GM18909 (cell line): ENCODE data around the gene IL17RC.
"Not testable (repeated sequence)": the region's sequence is repeated elsewhere in the genome, so short reads cannot be mapped to it uniquely, and the experiment has no call there.

ENCODE experiments used
- ATAC-seq: cut with Tn5 transposase; IDR thresholded peaks from one replicate; pipeline ENCODE4 v1.9.1; 2021; ENCODE audit warnings: mild to moderate bottlenecking; ENCODE audit not compliant: unreplicated experiment, poor library complexity

Gene IL17RC, protein sequence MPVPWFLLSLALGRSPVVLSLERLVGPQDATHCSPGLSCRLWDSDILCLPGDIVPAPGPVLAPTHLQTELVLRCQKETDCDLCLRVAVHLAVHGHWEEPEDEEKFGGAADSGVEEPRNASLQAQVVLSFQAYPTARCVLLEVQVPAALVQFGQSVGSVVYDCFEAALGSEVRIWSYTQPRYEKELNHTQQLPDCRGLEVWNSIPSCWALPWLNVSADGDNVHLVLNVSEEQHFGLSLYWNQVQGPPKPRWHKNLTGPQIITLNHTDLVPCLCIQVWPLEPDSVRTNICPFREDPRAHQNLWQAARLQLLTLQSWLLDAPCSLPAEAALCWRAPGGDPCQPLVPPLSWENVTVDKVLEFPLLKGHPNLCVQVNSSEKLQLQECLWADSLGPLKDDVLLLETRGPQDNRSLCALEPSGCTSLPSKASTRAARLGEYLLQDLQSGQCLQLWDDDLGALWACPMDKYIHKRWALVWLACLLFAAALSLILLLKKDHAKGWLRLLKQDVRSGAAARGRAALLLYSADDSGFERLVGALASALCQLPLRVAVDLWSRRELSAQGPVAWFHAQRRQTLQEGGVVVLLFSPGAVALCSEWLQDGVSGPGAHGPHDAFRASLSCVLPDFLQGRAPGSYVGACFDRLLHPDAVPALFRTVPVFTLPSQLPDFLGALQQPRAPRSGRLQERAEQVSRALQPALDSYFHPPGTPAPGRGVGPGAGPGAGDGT

DNA sequence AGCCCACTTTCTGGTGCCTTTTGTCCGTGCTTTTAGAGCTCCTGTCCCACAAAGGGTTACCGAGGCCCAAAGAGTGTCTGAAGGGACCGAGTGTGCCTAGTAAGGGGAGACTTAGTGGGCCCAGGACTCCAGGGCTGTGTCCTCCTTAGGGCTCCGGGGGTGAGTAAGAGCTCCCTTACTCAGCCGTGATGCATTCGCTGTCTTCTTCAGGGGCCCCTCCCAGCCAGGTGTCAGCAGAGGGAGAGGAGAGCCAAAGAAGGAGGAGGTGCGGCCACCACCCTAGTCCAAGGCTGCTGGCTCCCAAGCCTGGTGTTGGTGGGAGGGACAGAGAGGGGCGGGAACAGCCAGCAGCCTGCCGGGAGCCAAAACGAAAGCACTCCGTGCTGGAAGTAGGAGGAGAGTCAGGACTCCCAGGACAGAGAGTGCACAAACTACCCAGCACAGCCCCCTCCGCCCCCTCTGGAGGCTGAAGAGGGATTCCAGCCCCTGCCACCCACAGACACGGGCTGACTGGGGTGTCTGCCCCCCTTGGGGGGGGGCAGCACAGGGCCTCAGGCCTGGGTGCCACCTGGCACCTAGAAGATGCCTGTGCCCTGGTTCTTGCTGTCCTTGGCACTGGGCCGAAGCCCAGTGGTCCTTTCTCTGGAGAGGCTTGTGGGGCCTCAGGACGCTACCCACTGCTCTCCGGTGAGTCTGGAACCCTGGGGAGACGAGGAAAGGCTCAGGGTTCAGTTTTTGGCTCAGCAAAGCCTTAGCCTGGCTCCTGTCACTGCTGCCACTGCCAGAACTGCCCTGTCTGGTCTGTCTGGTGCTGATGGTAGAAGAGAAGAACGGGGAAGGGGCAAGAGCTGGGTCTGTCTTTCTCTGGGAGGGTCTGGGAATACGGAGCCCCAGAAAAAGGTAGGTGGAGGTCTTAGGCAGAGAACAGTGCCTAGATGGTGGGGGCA, at the start of gene IL17RC:
IL17RC (plus strand) TSS at position 365 of the 947 bp plus-strand sequence; CDS start at position 583, 218 bp downstream.
- no peak for ATAC-seq

DNA sequence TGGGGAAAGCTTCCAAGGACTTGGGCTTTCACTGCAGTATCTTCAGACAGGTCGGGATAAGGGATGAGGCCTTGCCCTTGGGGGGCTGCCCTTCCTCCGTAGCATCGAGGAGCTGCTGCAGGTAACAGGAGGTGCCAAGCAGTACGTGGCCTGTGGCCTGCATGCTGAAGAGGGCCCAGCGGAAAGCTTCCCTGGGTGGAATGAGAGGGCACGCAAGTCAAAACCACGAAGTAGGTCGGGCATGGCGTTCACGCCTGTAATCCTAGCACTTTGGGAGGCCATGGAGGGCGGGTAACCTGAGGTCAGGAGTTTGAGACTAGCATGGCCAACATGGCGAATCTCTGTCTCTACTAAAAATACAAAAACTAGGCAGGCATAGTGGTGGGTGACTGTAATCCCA, 49.8 kb upstream of the IL17RC start:
- ATAC-seq: no peak

DNA sequence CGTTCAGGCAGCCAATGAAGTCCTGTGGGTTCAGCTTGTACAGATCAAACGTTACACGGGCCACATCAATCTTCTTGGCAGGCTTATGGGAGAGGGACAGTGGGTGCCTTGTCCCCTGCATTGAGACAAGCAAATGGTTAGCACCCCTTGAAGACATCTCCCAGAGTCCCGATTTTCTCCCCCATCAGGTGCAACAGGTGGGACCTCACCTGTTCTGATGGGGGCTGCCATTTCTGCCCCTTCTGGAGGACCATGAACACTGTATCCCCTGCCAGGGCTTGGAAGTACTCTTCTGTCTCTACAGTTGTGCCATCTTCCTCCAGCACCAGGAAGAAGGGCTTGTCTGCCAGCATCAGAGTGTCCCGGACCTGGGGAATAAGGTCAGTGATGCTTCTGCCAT, 46.9 kb upstream of the IL17RC start:
- ATAC-seq: no peak

DNA sequence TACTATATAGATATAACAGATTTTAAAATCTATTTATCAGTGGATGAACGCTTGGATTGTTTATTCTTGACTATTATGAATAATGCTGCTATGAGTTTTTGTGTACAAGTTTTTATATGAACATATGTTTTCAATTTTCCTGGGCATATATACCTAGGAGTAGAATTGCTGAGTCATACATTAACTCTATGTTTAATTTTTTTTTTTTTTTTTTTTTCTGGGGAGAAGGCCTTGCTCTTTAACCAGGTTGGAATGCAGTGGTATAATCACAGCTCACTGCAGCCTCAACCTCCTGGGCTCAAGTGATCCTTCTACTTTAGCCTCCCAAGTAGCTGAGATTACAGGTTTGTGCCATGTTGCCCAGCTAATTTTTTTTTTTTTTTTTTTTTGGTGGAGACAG, 45.9 kb upstream of the IL17RC start:
- ATAC-seq: no peak

DNA sequence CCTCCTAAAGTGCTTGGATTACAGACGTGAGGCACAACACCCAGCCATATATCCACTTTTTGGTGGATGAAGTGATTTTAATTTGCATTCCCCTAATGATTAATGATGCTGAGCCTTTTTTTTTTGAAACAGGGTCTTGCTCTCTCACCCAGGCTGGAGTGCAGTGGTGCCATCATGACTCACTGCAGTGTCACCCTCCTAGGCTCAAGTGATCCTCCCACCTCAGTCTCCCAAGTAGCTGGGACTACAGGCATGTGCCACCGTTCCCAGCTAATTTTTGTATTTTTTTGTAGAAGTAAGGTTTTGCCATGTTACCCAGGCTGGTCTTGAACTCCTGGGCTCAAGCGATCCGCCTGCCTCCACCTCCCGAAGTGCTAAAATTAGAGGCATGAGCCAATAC, 44.8 kb upstream of the IL17RC start:
- not testable (repeated sequence) for ATAC-seq

DNA sequence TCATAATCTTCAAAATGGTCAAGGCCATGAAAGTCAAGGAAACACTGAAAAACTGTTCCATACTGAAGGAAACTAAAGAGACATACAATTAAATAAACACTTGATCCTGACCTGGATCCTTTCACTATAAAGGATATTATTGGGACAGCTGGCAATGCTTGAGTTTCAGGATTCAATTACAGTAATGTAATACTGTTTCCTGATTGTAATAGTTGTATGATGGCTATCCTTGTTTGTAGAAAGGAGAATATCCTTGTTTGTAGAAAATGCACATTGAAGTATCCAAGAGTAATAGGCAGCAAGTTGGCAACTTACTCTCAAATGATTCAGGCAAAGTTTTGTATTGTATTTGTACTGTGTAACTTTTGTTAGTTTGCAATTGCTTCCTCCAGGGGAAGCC, 41.5 kb upstream of the IL17RC start:
- ATAC-seq: no peak

DNA sequence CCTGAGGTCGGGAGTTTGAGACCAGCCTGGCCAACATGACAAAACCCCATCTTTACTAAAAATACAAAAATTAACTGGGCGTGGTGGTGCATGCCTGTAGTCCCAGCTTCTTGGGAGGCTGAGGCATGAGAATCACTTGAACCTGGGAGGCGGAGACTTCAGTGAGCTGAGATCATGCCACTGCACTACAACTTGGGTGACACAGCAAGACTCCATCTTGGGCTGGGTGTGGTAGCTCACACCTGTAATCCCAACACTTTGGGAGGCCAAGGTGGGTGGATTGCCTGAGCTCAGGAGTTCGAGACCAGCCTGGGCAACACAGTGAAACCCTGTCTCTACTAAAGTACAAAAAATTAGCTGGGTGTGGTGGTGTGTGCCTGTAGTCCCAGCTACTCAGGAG, 40.6 kb upstream of the IL17RC start:
- ATAC-seq: not testable (repeated sequence)

DNA sequence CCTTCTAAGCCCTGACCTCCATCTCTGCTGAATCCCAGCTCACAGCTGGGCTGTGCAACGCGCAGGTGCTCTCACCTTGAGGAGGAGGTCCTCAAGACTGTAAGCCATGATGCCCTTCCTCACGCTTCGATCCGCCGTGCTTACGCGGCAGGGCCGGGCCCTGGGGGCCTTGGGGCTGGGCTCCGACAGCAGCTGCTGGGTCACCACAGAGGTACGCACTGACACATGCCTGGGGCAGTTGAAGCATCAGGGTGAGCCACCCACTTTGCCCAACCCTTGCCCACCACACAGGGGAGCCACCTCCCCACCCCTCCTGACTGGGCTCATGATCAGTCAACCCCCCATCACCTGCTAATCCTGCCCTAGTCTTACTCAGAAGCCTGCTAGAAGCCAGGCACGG, 39.9 kb upstream of the IL17RC start:
- no peak for ATAC-seq

DNA sequence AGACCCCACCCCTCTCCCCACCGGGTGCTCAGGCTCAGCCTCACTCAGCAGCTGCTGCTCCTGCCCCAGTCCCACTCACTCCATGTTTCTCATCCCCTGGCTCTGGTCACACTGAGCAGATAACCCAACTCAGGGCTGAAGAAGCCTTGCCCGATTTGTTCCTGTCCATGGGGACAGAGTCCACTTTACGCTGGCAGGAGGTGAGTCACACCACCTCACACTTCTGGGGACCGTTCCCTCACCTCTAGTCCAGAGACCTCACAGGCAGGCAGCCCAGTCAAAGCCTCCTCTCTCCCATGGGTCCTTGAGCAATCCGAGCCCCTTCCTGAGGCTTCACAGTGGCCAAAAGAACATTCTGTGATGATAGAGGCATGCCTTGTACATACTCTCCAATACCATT, 38.2 kb upstream of the IL17RC start:
- no peak for ATAC-seq

DNA sequence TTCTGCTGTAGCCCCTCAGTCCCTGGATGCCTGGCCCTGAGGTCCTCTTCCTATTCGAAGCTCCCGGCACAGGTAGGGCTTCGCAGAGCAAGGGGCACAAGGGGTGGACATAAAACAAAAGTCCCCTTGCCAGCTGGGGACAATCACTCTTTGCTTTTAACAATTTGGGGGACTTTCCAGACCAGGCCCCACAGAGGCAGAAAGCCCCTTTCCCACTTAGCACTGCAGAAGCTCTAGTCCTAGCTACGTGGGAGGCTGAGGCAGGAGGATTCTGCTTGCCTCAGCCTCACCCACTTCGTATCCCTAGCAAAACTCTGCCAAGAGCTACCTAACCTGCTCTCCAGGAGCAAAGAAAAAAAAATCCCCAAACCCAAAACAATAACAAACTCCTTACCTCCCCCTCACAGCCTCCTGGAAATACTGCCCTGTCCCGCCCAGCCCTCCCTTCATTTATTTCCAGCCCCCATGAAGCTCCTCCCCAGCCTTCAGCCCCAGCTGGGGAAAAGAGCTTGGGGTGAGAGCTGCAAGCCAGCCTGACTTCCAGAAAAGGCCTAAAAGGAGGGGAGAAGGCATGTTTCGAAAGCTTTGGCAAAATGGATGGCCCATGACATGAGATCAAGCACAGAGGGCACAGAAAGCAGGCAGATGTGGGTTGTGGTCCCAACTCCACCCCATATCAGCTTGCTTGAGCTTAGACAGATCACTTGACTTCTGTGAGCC, 36.9 kb upstream of the IL17RC start, which contains the start of gene CIDEC:
CIDEC (minus strand) TSS at position 424 of the 720 bp plus-strand sequence. CDS start 1,767 bp downstream, outside the sequence.
- no peak for ATAC-seq

DNA sequence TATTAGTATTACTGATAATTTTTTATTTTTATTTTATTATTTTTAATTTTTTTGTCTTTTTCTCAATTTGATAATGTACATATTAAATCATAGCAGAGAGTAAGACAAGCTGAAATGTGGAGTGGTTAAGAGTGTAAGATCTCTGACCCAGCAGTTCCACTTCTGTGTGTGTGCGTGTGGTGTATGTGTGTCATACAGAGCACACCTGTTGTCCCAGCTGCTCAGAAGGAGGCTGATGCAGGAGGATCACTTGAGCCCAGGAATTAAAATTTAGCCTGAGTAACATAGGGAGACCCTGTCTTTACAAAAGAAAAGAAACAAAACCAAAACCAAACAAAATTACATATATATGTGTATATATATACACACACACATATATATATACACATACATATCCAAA, 35.5 kb upstream of the IL17RC start:
- ATAC-seq: no peak

DNA sequence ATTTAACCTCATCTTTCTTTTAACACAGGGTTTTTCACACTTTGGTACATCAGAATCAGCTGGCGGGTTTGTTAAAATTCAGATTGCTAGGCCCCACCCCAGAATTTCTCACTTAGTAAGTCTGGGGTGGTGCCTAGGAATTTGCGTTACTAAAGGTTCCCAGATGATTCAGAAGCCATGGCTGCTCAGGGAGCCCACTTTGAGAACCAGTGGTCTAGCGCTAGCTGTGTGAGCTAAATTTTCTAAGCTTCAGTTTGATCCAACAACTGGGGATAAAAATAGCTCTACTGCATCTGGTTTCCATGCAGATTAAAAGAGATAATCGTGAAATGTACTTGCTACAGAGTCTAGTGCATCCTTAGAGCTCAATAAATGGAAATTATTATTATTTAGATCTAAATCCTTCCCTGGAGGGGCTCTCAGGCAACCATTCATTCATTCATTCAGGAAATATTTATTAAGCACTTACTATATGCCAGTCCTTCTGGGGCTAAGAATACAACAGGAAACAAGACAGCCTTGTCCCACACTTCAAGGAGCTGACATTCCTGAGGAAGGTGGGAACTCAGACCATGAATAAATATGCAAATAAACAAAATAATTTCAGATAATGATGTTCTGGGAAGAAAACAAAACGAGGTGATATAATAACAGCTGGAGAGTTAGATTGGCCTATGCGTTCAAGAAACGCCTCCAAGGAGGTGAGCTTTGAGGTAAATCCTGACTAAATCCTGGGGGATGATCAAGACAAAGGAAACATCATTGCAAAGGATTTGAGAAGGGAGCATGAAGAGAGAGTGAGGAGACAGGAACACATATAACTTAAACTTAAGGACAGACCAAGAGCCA, 33.0 kb upstream of the IL17RC start:
- ATAC-seq: no peak

DNA sequence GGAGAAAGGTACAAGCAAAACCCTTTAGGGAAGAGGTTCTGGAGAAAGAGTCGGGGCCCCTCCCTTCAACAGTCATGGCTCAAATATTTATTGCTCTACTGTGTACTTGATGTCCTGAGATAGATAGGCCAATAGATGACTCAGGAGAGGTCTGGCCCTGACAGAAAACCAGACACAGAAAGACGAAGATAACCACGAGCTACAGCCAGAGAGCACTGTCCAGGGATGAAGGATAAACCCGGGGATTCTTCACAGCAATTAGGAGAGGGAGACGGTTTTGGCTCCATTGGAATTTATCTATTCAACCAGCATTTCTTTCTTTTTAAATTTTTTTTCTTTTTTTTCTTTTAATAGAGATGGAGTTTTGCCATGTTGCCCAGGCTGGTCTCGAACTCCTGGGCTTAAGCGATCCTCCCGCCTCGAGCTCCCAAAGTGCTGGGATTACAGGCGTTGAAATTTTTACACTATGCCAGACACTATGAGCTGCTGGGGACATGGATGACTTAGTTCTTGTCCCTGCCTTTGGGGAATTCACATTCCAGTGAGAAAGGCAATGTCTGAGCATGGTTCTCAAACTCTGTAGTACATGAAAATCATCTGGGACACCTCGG, 32.2 kb upstream of the IL17RC start:
- no peak for ATAC-seq

DNA sequence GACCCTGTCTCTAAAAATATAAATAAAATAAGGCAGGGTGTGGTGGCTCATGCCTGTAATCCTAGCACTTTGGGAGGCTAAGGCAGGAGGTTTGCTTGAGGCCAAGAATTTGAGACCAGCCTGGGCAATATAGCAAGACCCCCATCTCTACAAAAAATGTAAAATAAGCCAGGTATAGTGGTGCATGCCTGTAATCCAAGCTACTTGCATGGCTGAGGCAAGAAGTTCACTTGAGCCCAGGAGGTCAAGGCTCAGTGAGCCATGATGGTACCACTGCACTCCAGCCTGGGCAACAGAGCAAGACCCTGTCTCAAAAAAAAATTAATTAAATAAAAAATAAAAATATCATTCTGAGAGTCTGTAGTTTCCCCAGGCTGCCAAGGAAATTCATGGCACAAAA, 30.6 kb upstream of the IL17RC start:
- ATAC-seq: no peak

DNA sequence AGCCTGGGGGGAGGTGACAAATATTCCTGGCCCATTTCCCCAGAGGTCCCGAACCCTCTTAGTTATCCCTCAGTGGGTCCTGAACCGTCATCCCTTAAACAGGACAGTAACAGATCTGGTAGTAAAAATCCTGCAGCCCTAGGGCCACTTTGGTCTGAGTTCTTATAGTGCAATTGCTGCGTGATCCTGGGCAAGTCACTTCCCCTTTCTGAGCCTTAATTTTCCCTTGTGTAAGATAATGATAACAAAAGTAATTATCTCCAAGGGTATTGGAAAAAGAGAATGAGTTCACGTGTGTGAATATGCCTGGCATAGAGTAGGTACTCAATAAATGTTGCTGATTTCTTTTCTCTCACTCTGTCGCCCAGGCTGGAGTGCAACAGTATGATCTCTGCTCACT, 29.4 kb upstream of the IL17RC start:
- no peak for ATAC-seq

DNA sequence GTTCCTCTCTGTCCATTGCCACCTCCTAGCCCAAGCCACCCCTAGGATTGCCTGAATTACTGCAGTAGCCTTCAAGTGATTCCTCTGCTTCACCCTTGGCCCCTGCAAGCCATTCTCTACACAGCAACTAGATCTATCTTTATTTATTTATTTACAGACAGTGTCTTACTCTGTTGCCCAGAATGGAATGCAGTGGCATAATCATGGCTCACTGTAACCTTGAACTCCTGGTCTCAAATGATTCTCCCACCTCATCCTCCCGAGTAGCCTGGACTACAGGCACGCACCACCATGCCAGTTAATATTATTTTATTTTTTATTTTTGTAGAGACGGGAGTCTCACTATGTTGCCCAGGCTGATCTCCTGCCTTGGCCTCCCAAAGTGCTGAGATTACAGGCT, 28.4 kb upstream of the IL17RC start:
- no peak for ATAC-seq

DNA sequence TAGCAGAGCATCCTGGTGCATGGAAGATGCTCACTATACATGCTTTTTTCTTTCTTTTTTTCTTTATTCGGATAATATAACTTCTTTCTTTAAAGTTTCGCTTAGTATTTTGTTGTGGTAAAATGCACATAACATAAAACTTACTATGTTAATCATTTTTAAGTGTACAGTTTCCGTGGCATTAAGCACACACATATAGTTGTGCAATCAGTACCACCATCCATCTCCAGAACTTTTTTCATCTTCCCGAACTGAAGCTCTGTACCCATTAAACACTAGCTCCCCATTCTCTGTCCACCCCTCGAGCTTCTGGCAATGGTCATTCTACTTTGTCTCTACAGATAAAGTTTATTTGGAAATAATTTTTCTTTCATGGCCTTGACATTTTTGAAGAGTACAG, 27.5 kb upstream of the IL17RC start:
- no peak for ATAC-seq

DNA sequence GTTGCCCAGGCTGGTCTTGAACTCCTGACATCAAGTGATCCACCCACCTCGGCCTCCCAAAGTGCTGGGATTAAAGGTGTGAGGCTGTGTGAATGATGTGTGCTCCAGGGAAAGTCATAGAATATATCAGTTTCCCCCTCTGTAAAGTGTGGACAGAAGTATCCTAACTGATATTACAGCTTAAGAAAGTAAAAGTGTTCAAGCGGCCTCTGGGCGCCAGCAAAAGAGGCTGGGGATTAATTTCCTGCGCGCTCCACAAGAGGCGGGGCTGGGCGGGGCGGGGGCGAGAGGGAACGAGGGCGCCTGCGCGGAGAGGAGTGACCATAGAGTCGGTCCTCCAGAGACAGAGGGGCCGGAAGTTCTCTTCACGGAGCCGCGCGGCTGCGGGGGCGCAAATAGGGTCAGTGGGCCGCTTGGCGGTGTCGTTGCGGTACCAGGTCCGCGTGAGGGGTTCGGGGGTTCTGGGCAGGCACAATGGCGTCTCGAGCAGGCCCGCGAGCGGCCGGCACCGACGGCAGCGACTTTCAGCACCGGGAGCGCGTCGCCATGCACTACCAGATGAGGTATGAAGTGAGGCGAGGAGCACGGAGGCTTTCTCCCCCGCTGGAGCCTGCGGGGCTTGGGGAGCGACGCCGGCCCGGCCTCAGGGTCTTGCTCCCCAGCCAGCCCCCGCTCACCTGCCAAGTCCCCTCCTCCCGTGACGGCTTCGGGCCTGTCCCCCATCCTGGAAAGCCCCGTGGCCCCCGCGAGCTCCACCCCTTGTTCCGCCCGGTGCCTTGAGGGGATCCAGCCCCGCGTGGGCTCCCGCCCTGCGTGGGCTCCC, 26.4 kb upstream of the IL17RC start, which contains the start of gene JAGN1:
JAGN1 (plus strand) TSS at position 362 of the 823 bp plus-strand sequence; CDS start at position 475, 113 bp downstream.
- ATAC-seq: peak; percentile 78
